Liver (tissue), 3 donors: ENCODE data around the gene BRD3.

Experiments used
- ATF3 ChIP-seq: IDR thresholded peaks from 2 replicates; pipeline ENCODE4 v1.6.1; 2016; ENCODE audit warnings: antibody characterized with exemption
- CTCF ChIP-seq: fragments of 150-350 bp; IDR thresholded peaks from 2 replicates; pipeline ENCODE4 v1.5.1; 2017; ENCODE audit warnings: improper control_type of control experiment, low read depth, low read length; ENCODE audit not compliant: missing input control
- EGR1 ChIP-seq, 2 donors: IDR thresholded peaks; 2 replicates each; pipeline ENCODE4 v1.6.1; 2016 to 2018; ENCODE audit warnings: antibody characterized with exemption in 2 of 2, low read depth in 2 of 2
- FOXA1 ChIP-seq: IDR thresholded peaks from 2 replicates; pipeline ENCODE4 v1.6.1; 2016; ENCODE audit warnings: antibody characterized with exemption
- GABPA ChIP-seq, 2 donors: IDR thresholded peaks in 1 of 2; conservative IDR thresholded peaks in 1 of 2; 2 replicates each; pipeline ENCODE4 v1.6.1; 2016; ENCODE audit warnings: antibody characterized with exemption in 2 of 2, mild to moderate bottlenecking in 1 of 2, moderate library complexity in 1 of 2
- JUND ChIP-seq, 2 donors: IDR thresholded peaks; 2 replicates each; pipeline ENCODE4 v1.6.1; 2016; ENCODE audit warnings: antibody characterized with exemption in 2 of 2
- MAX ChIP-seq: IDR thresholded peaks from 2 replicates; pipeline ENCODE4 v1.6.1; 2016; ENCODE audit warnings: antibody characterized with exemption
- RAD21 ChIP-seq, 2 donors: IDR thresholded peaks; 2 replicates each; pipeline ENCODE4 v1.6.1; 2016; ENCODE audit warnings: antibody characterized with exemption in 2 of 2, mild to moderate bottlenecking in 2 of 2
- REST ChIP-seq: IDR thresholded peaks from 2 replicates; pipeline ENCODE4 v1.6.1; 2016; ENCODE audit warnings: antibody characterized with exemption, mild to moderate bottlenecking
- SP1 ChIP-seq: IDR thresholded peaks from 2 replicates; pipeline ENCODE4 v1.6.1; 2018; ENCODE audit warnings: antibody characterized with exemption, mild to moderate bottlenecking
- TAF1 ChIP-seq: conservative IDR thresholded peaks from 2 replicates; pipeline ENCODE4 v1.6.1; 2016; ENCODE audit warnings: antibody characterized with exemption, mild to moderate bottlenecking
- donor health status: healthy.
- donor health status: healthy.

- TF ChIP-seq EGR1 (IDR thresholded peaks at IDR 0.05; ENCODE audit: low read depth in 2 of 2) (no peak), CTCF (no peak), SP1 (no peak), RAD21 (IDR thresholded peaks at IDR 0.05) (no peak), ATF3 (no peak), JUND (IDR thresholded peaks at IDR 0.05) (no peak), REST (no peak), TAF1 (no peak), MAX (no peak), FOXA1 (no peak), GABPA (IDR thresholded peaks at IDR 0.05 in 1 of 2, conservative IDR thresholded peaks at IDR 0.05 in 1 of 2) (no peak)
Measured at GRCh38 chr9:134004131-134004873, 63.5 kb downstream of the BRD3 start.
